ENCODE measurements around the gene HMGB4. TPM values are rescaled to one million over a fixed set of nuclear protein-coding genes. Genes with fewer than 3 reads are reported as not detected.

The HMGB4 gene
- total and polyA plus RNA-seq, 2 of the 4 experiments (the other 2 are of a cell fraction): not detected

DNA sequence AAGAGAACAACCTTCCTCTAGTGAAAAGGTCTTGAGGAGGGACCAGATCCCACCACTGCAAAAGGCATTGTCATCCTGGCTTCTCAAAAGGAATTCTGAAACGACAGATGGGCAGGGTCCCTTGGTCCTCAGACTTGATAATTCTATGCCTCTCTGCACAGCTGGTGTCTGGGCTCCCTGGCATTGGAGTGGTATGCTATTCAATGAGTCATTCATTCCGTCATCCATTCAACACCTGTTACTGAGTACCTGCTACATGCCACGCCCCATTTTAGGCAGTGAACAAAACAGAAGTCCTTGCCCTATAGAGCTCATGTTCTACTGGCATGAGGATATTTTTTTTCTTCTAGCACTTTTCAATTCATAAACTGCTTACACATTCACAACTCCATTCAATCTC, 45.8 kb upstream of the HMGB4 start:
- Histone ChIP-seq H3K36me3 (ENCODE audit: control insufficient read depth, insufficient read depth, low read length) (no peaks in the 10 kb centered on the region), H4K20me1 (ENCODE audit: insufficient read depth, low read length) (no peaks in the 10 kb centered on the region), H2BK15ac (ENCODE audit: low read depth, low read length) (no peak overlapping the region), H3K9me3 (ENCODE audit: control insufficient read depth, insufficient read depth, low read length) (peaks cover 28% of the 10 kb centered on the region), H2BK5ac (ENCODE audit: low read depth, low read length, poor library complexity, severe bottlenecking) (no peak overlapping the region), H3K14ac (replicated peaks; ENCODE audit: low read depth, low read length) (no peak overlapping the region), H3K4me3 (ENCODE audit: insufficient read depth, low read depth, low read length) (no peak overlapping the region), H2BK20ac (ENCODE audit: low read depth, low read length) (no peak overlapping the region), H3K23ac (ENCODE audit: low read depth, low read length) (no peak overlapping the region), H3K4ac (ENCODE audit: low read depth, low read length) (no peak overlapping the region), H2BK120ac (ENCODE audit: low read depth, low read length) (no peak overlapping the region), H2AK5ac (ENCODE audit: low read depth, low read length) (no peak overlapping the region), H3K9me1 (ENCODE audit: insufficient read depth, low read length) (no peaks in the 10 kb centered on the region), H3K4me2 (ENCODE audit: low read depth, low read length) (no peak overlapping the region), H3K27me3 (ENCODE audit: control insufficient read depth, insufficient read depth, low read length) (no peaks in the 10 kb centered on the region), H3K56ac (ENCODE audit: extremely low read depth, insufficient read depth, low read length) (no peak overlapping the region), H3K18ac (ENCODE audit: low read depth, low read length) (no peak overlapping the region), H2AK9ac (replicated peaks; ENCODE audit: low read depth, low read length, poor library complexity) (no peak overlapping the region), H3K9ac (ENCODE audit: low read depth, low read length) (no peak overlapping the region), H4K91ac (ENCODE audit: insufficient read depth, low read depth, low read length) (no peak overlapping the region), H4K8ac (ENCODE audit: low read depth in 2 of 2, low read length in 2 of 2) (no peak overlapping the region), H3K4me1 (ENCODE audit: control insufficient read depth, insufficient read depth, low read length) (no peaks in the 10 kb centered on the region; the same call in 1 of the 2 replicates), H3K79me1 (ENCODE audit: low read depth in 1 of 2, low read length in 2 of 2) (no peaks in the 10 kb centered on the region), H4K5ac (ENCODE audit: low read depth, low read length) (no peak overlapping the region), H2AFZ (replicated peaks; ENCODE audit: low read length, poor library complexity) (no peak overlapping the region), H3K27ac (ENCODE audit: insufficient read depth, low read length) (no peak overlapping the region)
- TF ChIP-seq USF2 (IDR thresholded peaks at IDR 0.05; ENCODE audit: low read depth, low read length): no peak
- in situ Hi-C loops (cut with MboI; ENCODE audit: low sequenced_read_pairs): no loop called here
- no CpG with 5 or more reads among the region's 3 CpGs for WGBS, 2 experiments (ENCODE audit: extremely low coverage in 2 of 2, insufficient read length in 1 of 2)
- ChIA-PET POLR2A (ENCODE audit: unreplicated experiment) (no interaction called here), CTCF (no interaction called here)
- DNase-seq: no peak
- no peak for ATAC-seq (ENCODE audit: low read depth)
- intact Hi-C loops (cut with micrococcal nuclease): no loop called here
- dilution Hi-C loops (cut with HindIII; ENCODE audit: low sequenced_read_pairs, unreplicated experiment): no loop called here
- BruUV-seq (replicated peaks): no TSS peak
